Endodermal cell (in vitro differentiated cells): ENCODE measurements around the gene COMMD10. TPM values are rescaled to one million over a fixed set of nuclear protein-coding genes. Genes with fewer than 3 reads are reported as not detected.

ENCODE experiments used
- DNase-seq: peaks from one replicate; pipeline ENCODE4 v3.0.0-alpha.2; 2017
- H3K27ac ChIP-seq: 2 replicates; pipeline ENCODE4 v1.5.1; 2013; ENCODE audit warnings: mild to moderate bottlenecking, low read depth, low read length, moderate library complexity
- H3K27me3 ChIP-seq: 2 replicates; pipeline ENCODE4 v1.6.1; 2013; ENCODE audit warnings: mild to moderate bottlenecking, low read length, moderate library complexity; ENCODE audit not compliant: insufficient read depth, control insufficient read depth, poor library complexity, severe bottlenecking
- H3K36me3 ChIP-seq: 2 replicates; pipeline ENCODE4 v1.7.0; 2013; ENCODE audit warnings: mild to moderate bottlenecking, low read length, moderate library complexity; ENCODE audit not compliant: control insufficient read depth, insufficient read depth
- H3K4me1 ChIP-seq: one replicate; pipeline ENCODE4 v1.7.0; 2013; ENCODE audit warnings: low read length; ENCODE audit not compliant: control insufficient read depth, insufficient read depth
- H3K4me3 ChIP-seq: 2 replicates; pipeline ENCODE4 v1.5.1; 2013; ENCODE audit warnings: mild to moderate bottlenecking, low read length, moderate library complexity
- H3K9ac ChIP-seq: 2 replicates; pipeline ENCODE4 v1.6.1; 2013; ENCODE audit warnings: mild to moderate bottlenecking, low read length, moderate library complexity; ENCODE audit not compliant: poor library complexity, severe bottlenecking; ENCODE audit errors: extremely low read depth
- H3K9me3 ChIP-seq: 2 replicates; pipeline ENCODE4 v1.6.1; 2013; ENCODE audit warnings: mild to moderate bottlenecking, low read length, moderate library complexity; ENCODE audit not compliant: control insufficient read depth
- H3K27ac Mint-ChIP-seq: 2 replicates; pipeline ENCODE4 v1.8.0; 2020; ENCODE audit warnings: mixed read lengths
- H3K27me3 Mint-ChIP-seq: 2 replicates; pipeline ENCODE4 v1.8.0; 2021; ENCODE audit warnings: mild to moderate bottlenecking, mixed read lengths; ENCODE audit not compliant: insufficient read depth
- H3K36me3 Mint-ChIP-seq: 2 replicates; pipeline ENCODE4 v1.8.0; 2020; ENCODE audit warnings: low read depth, mixed read lengths
- H3K4me1 Mint-ChIP-seq: 2 replicates; pipeline ENCODE4 v1.8.0; 2020; ENCODE audit warnings: mixed read lengths
- H3K4me3 Mint-ChIP-seq: 2 replicates; pipeline ENCODE4 v1.8.0; 2020; ENCODE audit warnings: mild to moderate bottlenecking, moderate library complexity, mixed read lengths
- H3K9me3 Mint-ChIP-seq: 2 replicates; pipeline ENCODE4 v1.8.0; 2020; ENCODE audit warnings: mild to moderate bottlenecking, mixed read lengths
- WGBS, 2 experiments: methylation state at CpG; one replicate each; pipeline versions ENCODE4 v1.1.5 to v1.1.7; 2013; ENCODE audit warnings: missing lambda C conversion rate in 2 of 2, mixed read lengths in 1 of 2; ENCODE audit not compliant: insufficient coverage in 1 of 2, insufficient read length in 1 of 2; 5-methylcytosine and 5-hydroxymethylcytosine counted together
- total RNA-seq, 2 donors: library from RNA; stranded (reverse); fragmentation: NEBNext Ultra II Directional in 1 of 2; extraction: Animal tissue kit (Norgen Biotek cat#: 25700) in 1 of 2; gene quantifications; 2 replicates in 1 of 2; 3 replicates in 1 of 2; pipeline ENCODE4 v1.2.1, GENCODE V29; 2021
- TF ChIP-seq, protein P1 (sequence below): fragments of 200-600 bp; sonication (generic); conservative IDR thresholded peaks from 2 replicates; pipeline ENCODE4 v1.5.0; 2021; ENCODE audit warnings: antibody characterized with exemption, mild to moderate bottlenecking

The COMMD10 gene
- total RNA-seq, 2 donors from 2014 or later = 25.3 to 29.8 TPM

DNA sequence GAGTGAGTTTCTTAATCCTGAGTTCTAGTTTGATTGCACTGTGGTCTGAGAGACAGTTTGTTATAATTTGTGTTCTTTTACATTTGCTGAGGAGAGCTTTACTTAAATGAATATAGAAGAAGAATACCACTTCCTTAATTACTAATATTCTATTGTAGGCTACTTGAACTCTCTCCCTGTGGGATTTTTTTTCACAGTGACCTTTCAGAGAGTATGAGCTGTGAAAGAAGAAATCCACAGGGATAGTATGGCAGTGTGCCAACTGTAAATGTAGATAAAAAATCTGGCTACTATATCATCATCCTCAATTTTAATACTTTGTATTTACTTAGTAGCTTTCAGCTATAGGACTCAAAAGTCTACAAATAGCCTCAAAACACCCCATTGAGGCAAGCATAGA, 67.3 kb downstream of the COMMD10 start:
- H3K4me1 Mint-ChIP-seq = no peaks in the 10 kb centered on the region
- H3K27me3 Mint-ChIP-seq = no peaks in the 10 kb centered on the region
- no peaks in the 10 kb centered on the region for H3K36me3 ChIP-seq
- peaks cover 3% of the 10 kb centered on the region for H3K4me1 ChIP-seq
- no peak overlapping the region for H3K9ac ChIP-seq
- H3K36me3 Mint-ChIP-seq = peaks cover 7% of the 10 kb centered on the region
- H3K27me3 ChIP-seq = no peaks in the 10 kb centered on the region
- no peak overlapping the region for H3K4me3 ChIP-seq
- H3K9me3 Mint-ChIP-seq = no peaks in the 10 kb centered on the region
- H3K9me3 ChIP-seq = peaks cover 5% of the 10 kb centered on the region
- no peak overlapping the region for H3K27ac Mint-ChIP-seq
- TF ChIP-seq, protein P1, sequence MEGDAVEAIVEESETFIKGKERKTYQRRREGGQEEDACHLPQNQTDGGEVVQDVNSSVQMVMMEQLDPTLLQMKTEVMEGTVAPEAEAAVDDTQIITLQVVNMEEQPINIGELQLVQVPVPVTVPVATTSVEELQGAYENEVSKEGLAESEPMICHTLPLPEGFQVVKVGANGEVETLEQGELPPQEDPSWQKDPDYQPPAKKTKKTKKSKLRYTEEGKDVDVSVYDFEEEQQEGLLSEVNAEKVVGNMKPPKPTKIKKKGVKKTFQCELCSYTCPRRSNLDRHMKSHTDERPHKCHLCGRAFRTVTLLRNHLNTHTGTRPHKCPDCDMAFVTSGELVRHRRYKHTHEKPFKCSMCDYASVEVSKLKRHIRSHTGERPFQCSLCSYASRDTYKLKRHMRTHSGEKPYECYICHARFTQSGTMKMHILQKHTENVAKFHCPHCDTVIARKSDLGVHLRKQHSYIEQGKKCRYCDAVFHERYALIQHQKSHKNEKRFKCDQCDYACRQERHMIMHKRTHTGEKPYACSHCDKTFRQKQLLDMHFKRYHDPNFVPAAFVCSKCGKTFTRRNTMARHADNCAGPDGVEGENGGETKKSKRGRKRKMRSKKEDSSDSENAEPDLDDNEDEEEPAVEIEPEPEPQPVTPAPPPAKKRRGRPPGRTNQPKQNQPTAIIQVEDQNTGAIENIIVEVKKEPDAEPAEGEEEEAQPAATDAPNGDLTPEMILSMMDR = no peak
- no peak for DNase-seq
- H3K27ac ChIP-seq = no peak overlapping the region
- H3K4me3 Mint-ChIP-seq = no peak overlapping the region

DNA sequence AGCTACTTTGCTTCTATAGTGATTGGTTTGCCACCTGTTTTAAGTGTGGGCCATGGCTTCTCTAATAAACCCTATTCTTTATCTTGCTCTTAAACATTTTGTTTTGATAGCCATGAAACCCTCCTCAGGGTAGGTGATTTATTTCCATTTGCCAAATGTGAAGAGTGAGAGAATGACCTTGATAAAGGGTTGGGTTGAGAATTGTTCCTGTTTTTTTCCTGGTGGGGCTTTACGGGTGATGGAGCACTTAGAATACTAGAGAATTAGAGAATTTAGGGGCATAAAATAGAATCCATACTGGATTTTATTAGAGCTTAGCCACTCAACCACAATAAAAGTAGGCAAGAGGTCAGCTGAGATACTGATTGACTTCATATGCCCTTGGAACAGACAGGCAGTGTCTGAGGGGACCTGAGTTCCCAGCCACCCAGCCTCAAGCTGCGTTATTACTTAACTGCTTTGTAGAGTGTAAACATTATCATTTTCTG, 68.9 kb downstream of the COMMD10 start:
- WGBS, 2 experiments = 94 to 100% methylated on average over 1 to 2 of the region's 2 CpGs
- Histone ChIP-seq H3K4me1 (peaks cover 3% of the 10 kb centered on the region), H3K9me3 (no peaks in the 10 kb centered on the region), H3K27ac (no peak overlapping the region), H3K27me3 (no peaks in the 10 kb centered on the region), H3K4me3 (no peak overlapping the region), H3K36me3 (no peaks in the 10 kb centered on the region), H3K9ac (no peak overlapping the region)
- Mint-ChIP-seq H3K4me3 (no peak overlapping the region), H3K9me3 (no peaks in the 10 kb centered on the region), H3K27me3 (no peaks in the 10 kb centered on the region), H3K36me3 (peaks cover 3% of the 10 kb centered on the region), H3K4me1 (no peaks in the 10 kb centered on the region), H3K27ac (no peak overlapping the region)
- DNase-seq = no peak
- TF ChIP-seq, protein P1 = no peak

DNA sequence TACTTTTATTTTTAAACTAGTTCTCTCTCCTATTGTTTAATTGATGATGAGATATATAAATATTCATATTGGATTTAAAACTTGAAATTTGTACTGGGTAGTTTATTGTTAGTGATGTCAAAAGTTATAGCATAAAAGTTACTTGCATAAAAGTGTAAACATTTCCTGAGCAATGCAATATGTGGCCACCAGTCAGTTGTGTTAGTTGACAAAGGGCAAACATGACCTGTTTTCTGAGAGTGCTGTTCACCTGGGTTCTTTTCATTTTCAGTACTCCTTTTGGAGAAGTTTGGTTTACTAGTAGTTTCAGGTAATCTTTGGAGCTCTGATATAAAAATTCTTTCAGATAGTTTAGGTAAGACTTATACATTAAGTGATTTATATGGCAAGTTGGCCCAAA, 69.4 kb downstream of the COMMD10 start:
- H3K36me3 Mint-ChIP-seq = peaks cover 3% of the 10 kb centered on the region

More for the DNA sequence above, 69.4 kb downstream of the COMMD10 start:
- no peaks in the 10 kb centered on the region for H3K36me3 ChIP-seq
- peaks cover 2% of the 10 kb centered on the region for H3K4me1 Mint-ChIP-seq
- no peaks in the 10 kb centered on the region for H3K9me3 ChIP-seq
- H3K4me1 ChIP-seq = peaks cover 3% of the 10 kb centered on the region
- H3K27ac Mint-ChIP-seq = no peak overlapping the region
- TF ChIP-seq, protein P1 = no peak
- H3K4me3 Mint-ChIP-seq = no peak overlapping the region
- H3K9ac ChIP-seq = no peak overlapping the region
- H3K27me3 Mint-ChIP-seq = no peaks in the 10 kb centered on the region
- no peak overlapping the region for H3K4me3 ChIP-seq
- no peak overlapping the region for H3K27ac ChIP-seq
- H3K27me3 ChIP-seq = no peaks in the 10 kb centered on the region
- no peaks in the 10 kb centered on the region for H3K9me3 Mint-ChIP-seq
- no peak for DNase-seq
